Naive thymus-derived CD8-positive, alpha-beta T cell (primary cell): Measurements from ENCODE around the gene BHLHA9. TPM values are rescaled to one million over a fixed set of nuclear protein-coding genes. Genes with fewer than 3 reads are reported as not detected.

ENCODE experiments used
- ATAC-seq, 2 donors: fragments of 150-1000 bp; cut with Tn5 transposase in 1 of 2; sonication (Bioruptor Pico), chemical (Tn5 transposase) in 1 of 2; 1 replicate in 1 of 2; 2 replicates in 1 of 2; pipeline ENCODE4 v1.10.0; 2021; ENCODE audit warnings: mild to moderate bottlenecking in 2 of 2, moderate library complexity in 2 of 2
- POLR2A ChIA-PET: fragments of 350-600 bp; sonication (Branson Sonifier 250); formaldehyde crosslinking; loops from one replicate; lab custom pipeline; 2021; ENCODE audit warnings: antibody characterized with exemption; lab: Charles Lee
- DNase-seq, 10 donors: peaks; one replicate each; pipeline versions ENCODE4 v3.0.0 to v3.0.0-alpha.2; 2020 to 2022
- H3K27ac Mint-ChIP-seq, 10 donors: one replicate each; pipeline ENCODE4 v1.8.0; 2020 to 2022; ENCODE audit warnings: mild to moderate bottlenecking in 10 of 10, mixed read lengths in 10 of 10, moderate library complexity in 4 of 10, inconsistent platforms in 1 of 10
- H3K27me3 Mint-ChIP-seq, 5 donors: one replicate each; pipeline ENCODE4 v1.8.0; 2021 to 2022; ENCODE audit warnings: mixed read lengths in 5 of 5
- H3K36me3 Mint-ChIP-seq, 3 donors: one replicate each; pipeline ENCODE4 v1.8.0; 2020 to 2022; ENCODE audit warnings: mixed read lengths in 3 of 3, mild to moderate bottlenecking in 2 of 3, inconsistent platforms in 1 of 3
- H3K4me1 Mint-ChIP-seq, 4 donors: one replicate each; pipeline ENCODE4 v1.8.0; 2021 to 2022; ENCODE audit warnings: mixed read lengths in 4 of 4
- H3K4me3 Mint-ChIP-seq, 10 donors: one replicate each; pipeline ENCODE4 v1.8.0; 2020 to 2022; ENCODE audit warnings: mild to moderate bottlenecking in 10 of 10, mixed read lengths in 10 of 10, moderate library complexity in 6 of 10, inconsistent platforms in 1 of 10
- H3K9me3 Mint-ChIP-seq, 9 donors: one replicate each; pipeline ENCODE4 v1.8.0; 2020 to 2022; ENCODE audit warnings: mixed read lengths in 9 of 9, mild to moderate bottlenecking in 3 of 9, inconsistent platforms in 1 of 9, moderate library complexity in 1 of 9
- polyA plus RNA-seq, 3 donors: library from polyadenylated mRNA; unstranded; fragments of 300-500 nt; fragmentation: Illumina TruSeq; gene quantifications; one replicate each; pipeline ENCODE4 v1.2.3, GENCODE V29; 2021
- total RNA-seq, 8 experiments: library from RNA in 2 of 8; stranded (reverse) in 2 of 8; gene quantifications; one replicate each; pipeline ENCODE4 v1.2.3 and lab custom pipeline; 2021 to 2026

The BHLHA9 gene
- total and polyA plus RNA-seq, 5 experiments from 2014 or later, result not detected

DNA sequence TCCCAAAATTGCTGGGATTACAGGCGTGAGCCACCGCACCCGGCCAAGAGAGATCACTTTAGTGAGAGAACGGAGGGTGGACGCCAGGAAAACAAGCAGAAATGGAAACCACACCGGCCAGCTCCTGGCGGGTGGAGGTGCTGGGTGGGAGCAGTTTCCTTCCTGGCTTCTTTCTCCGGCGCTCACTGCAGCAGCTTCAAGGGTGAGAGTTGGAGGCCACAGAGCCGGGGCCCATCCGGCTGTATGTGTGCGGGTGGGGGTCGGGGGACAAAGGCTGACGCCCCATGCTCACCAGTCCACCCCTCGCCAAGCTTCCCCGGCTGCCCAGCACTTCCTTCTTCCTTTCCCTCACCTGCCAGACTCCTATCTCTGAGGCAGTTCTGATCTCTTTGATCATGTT lies 13.5 kb upstream of the BHLHA9 start:
- H3K9me3 Mint-ChIP-seq, result no peaks in the 10 kb centered on the region
- peak overlapping the region in 1 of 10 donors; percentile 62 for H3K27ac Mint-ChIP-seq
- peaks cover 20 to 47% (median 43%) of the 10 kb centered on the region in 4 donors for H3K4me1 Mint-ChIP-seq
- no peak for ATAC-seq
- no peaks in the 10 kb centered on the region for H3K36me3 Mint-ChIP-seq
- peak overlapping the region in 6 of 10 donors; percentile 10 to 70 (median 36) for H3K4me3 Mint-ChIP-seq
- POLR2A ChIA-PET, result interaction anchor here (0.7 kb wide), 2 partner anchors 15 to 401 kb away, joined by 6 to 7 read pairs; no protein-coding TSS in a partner anchor
- DNase-seq, result no peak
- H3K27me3 Mint-ChIP-seq, result peaks cover 0 to 23% (median 2%) of the 10 kb centered on the region in 5 donors

DNA sequence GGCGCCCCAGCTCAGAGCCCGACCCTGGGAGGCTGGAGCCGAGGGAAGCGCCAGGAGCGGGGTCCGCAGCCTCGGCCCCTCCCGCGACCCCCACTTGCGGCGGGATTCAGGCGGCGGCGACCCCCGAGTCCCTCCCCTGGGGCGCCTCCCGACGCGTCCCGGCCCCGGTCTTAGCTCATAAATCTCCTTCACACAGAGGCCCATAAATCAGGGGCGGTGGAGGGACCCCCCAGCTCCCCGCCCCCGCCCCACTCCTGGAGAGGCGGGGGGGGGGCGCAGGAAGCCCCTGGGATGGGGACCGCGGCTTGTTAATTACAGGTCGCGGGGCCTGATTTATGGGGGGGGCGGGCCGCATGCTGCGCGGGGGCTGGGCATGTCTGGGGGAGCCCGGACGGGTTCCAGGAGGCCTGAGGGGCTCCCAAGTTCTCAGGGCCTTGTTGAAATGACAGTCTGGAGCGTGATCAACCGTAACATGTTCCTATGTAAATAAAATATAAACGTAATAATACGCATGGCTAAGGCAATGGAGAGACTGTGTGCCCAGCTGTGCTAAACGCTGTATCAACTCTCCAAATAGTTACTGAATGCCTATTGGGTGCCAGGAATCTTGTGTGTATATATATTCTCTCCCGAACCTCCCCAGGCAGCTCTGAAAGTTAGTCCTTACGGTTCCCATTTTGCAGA lies 10.0 kb upstream of the BHLHA9 start:
- no peaks in the 10 kb centered on the region for H3K9me3 Mint-ChIP-seq
- POLR2A ChIA-PET, result interaction anchor here (0.8 to 1.3 kb wide), 3 partner anchors 63 to 140 kb away, joined by 3 to 4 read pairs (median 3); partner anchors contain the start of gene YWHAE
- no peak for DNase-seq
- ATAC-seq, result no peak
- H3K4me3 Mint-ChIP-seq, result peak overlapping the region in 8 of 10 donors; percentile 4 to 65 (median 52)
- peaks cover 17 to 39% (median 37%) of the 10 kb centered on the region in 4 donors for H3K4me1 Mint-ChIP-seq
- peaks cover 0 to 22% (median 2%) of the 10 kb centered on the region in 5 donors for H3K27me3 Mint-ChIP-seq
- no peaks in the 10 kb centered on the region for H3K36me3 Mint-ChIP-seq
- H3K27ac Mint-ChIP-seq, result peak overlapping the region in 3 of 10 donors; percentile 7 to 49 (median 47)

DNA sequence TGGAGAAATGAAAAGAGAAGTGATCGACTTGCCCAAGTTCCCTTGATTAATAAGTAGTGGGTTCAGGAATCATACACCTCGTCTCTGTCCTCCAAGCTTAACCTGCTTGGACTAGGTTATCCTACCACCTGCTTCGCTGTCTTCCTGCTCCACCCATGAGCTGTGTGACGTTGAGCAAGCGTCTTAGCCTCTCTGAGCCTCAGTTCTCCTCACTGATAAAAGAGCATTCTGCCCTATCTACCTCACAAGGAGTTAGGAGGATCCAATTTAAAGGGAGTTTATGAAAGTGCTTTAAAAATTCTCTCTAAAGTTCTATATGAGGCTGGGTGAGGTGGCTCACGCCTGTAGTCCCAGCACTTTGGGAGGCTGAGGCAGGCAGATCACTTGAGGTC lies 9.5 kb upstream of the BHLHA9 start:
- ATAC-seq, result no peak
- peak overlapping the region in 4 of 10 donors; percentile 7 to 83 (median 48) for H3K27ac Mint-ChIP-seq
- peaks cover 0 to 19% (median under 1%) of the 10 kb centered on the region in 5 donors for H3K27me3 Mint-ChIP-seq
- H3K36me3 Mint-ChIP-seq, result no peaks in the 10 kb centered on the region
- H3K9me3 Mint-ChIP-seq, result no peaks in the 10 kb centered on the region
- no peak for DNase-seq
- peaks cover 16 to 36% (median 34%) of the 10 kb centered on the region in 4 donors for H3K4me1 Mint-ChIP-seq
- peak overlapping the region in 8 of 10 donors; percentile 4 to 65 (median 52) for H3K4me3 Mint-ChIP-seq
- POLR2A ChIA-PET, result interaction anchor here (1.2 kb wide), 1 partner anchor 72 kb away, joined by 3 read pairs; no protein-coding TSS in a partner anchor

DNA sequence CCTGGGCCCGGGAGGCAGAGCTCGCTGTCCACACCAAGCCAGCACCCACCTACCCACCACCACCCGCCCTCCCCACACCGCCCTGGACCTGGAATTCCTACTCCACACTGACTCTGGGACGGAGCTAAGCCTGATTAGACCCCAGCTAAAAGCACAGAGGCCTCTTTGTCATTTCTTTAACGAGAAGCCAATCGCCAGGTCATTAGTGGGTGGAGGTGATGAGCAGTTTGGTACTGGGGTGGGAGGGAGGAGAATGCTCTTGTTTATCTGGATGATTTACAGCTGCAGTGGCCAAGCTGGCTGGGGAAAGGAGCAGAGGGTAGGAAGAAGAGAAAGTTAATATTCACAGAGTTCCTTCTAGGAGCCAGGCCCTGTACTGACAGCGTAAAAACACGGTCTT lies 6.0 kb upstream of the BHLHA9 start:
- peaks cover 0 to 11% (median 3%) of the 10 kb centered on the region in 5 donors for H3K27me3 Mint-ChIP-seq
- peak overlapping the region in 1 of 10 donors; percentile 50 for H3K27ac Mint-ChIP-seq
- POLR2A ChIA-PET, result no interaction called here
- no peak overlapping the region for H3K4me3 Mint-ChIP-seq
- no peak for ATAC-seq
- DNase-seq, result no peak
- H3K9me3 Mint-ChIP-seq, result no peaks in the 10 kb centered on the region
- H3K4me1 Mint-ChIP-seq, result peaks cover 5 to 27% (median 23%) of the 10 kb centered on the region in 4 donors
- H3K36me3 Mint-ChIP-seq, result no peaks in the 10 kb centered on the region

DNA sequence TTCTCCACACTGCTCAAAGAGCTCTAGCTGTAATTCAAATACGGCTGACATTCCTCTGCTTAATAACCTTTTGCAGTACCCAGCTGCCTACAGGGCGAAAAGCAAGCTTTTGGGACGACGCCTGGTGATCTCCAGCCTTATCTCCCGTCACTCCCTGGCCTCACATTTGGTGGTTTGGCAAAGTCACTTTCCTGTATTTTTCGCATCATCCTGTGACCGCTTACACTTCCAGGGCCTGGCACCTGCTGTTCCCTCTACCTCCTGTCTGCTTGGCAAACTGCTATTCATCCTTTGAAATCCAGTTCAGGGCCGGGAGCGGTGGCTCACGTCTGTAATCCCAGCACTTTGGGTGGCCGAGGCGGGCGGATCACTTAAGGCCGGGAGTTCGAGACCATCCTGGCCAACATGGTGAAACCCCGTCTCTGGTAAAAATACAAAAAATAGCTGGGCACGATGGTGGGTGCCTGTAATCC lies 2.7 kb upstream of the BHLHA9 start:
- peak overlapping the region in 7 of 10 donors; percentile 13 to 93 (median 63) for H3K27ac Mint-ChIP-seq
- POLR2A ChIA-PET, result interaction anchor here (0.8 kb wide), 1 partner anchor 545 kb away, joined by 5 read pairs; no protein-coding TSS in a partner anchor
- DNase-seq (no peak), ATAC-seq (no peak)
- peak overlapping the region; percentile 73 to 87 (median 78) for H3K4me3 Mint-ChIP-seq
- peaks cover 0 to 26% (median 11%) of the 10 kb centered on the region in 5 donors for H3K27me3 Mint-ChIP-seq
- peaks cover 1 to 19% (median 18%) of the 10 kb centered on the region in 4 donors for H3K4me1 Mint-ChIP-seq
- no peaks in the 10 kb centered on the region for H3K9me3 Mint-ChIP-seq
- H3K36me3 Mint-ChIP-seq, result no peaks in the 10 kb centered on the region

DNA sequence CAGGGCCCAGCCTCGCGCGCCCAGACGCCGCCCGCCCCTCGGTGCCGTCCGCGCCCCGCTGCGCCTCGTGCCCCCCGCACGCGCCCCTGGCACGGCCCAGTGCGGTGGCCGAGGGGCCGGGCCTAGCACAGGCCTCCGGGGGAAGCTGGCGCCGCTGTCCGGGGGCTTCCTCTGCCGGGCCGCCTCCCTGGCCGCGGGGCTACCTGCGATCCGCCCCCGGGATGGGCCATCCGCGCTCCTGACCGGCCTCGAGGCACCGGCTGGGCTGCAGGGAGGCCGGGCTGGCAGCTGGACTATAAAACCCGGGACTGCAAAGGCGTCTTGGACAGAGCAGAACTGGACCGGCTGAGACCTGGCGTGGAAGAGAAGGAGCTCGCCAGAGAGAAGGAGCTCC lies 783 bp downstream of the BHLHA9 start:
- no peak overlapping the region for H3K4me3 Mint-ChIP-seq
- H3K36me3 Mint-ChIP-seq, result no peaks in the 10 kb centered on the region
- H3K27ac Mint-ChIP-seq, result no peak overlapping the region
- H3K9me3 Mint-ChIP-seq, result no peaks in the 10 kb centered on the region
- peaks cover 8 to 52% (median 24%) of the 10 kb centered on the region in 5 donors for H3K27me3 Mint-ChIP-seq
- ATAC-seq (no peak), DNase-seq (no peak)
- POLR2A ChIA-PET, result interaction anchor here (0.9 kb wide), 1 partner anchor 71 kb away, joined by 3 read pairs; no protein-coding TSS in a partner anchor
- peaks cover 6 to 31% (median 25%) of the 10 kb centered on the region in 4 donors for H3K4me1 Mint-ChIP-seq

DNA sequence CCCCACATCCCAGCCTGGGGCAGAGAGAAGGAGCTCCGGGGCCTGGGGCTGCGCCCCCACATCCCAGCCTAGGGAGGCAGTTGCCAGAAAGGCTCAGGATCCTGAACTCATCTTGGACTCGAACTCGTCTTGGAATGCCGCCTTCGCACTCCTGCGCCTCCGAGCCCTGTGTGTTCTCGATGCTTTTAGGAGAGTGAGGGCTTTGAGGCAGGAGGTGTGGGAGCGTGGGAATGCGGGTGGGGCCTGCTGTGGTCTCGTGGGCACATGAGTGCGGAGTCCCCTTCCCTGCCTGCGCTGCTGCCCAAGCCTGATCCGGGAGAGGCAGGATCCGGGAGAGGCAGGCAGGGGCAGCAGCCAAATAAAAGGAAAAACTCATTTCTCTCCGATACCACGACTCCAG lies 1.2 kb downstream of the BHLHA9 start:
- Mint-ChIP-seq H3K27ac (peak overlapping the region in 2 of 10 donors; percentile 19 to 59), H3K36me3 (no peaks in the 10 kb centered on the region), H3K27me3 (peaks cover 10 to 52% (median 27%) of the 10 kb centered on the region in 5 donors), H3K9me3 (no peaks in the 10 kb centered on the region), H3K4me3 (no peak overlapping the region), H3K4me1 (peaks cover 7 to 35% (median 27%) of the 10 kb centered on the region in 4 donors)
- ATAC-seq (no peak), DNase-seq (no peak)
- POLR2A ChIA-PET, result interaction anchor here (0.9 kb wide), 1 partner anchor 72 kb away, joined by 3 read pairs; no protein-coding TSS in a partner anchor

DNA sequence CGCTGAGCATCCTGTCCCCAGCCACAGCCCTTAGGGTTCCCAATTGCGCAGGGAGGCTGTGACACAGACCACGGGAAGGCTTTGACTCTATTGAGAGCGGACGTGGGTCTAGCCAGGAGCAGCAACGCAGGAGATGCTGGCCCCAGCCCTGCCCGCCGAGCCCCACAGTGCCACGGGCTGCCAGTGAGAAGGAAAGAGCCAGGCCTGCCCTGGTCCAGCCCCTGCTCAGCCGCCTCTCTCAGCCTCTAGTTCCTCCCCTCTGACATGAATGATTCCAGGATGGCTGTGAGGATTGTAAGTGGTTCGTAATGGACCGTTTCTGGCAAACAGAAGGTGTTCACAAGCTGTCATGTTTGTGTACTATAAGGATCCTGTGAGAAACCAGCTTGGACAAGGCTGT lies 2.5 kb downstream of the BHLHA9 start:
- Mint-ChIP-seq H3K4me1 (peaks cover 7 to 28% (median 21%) of the 10 kb centered on the region in 4 donors), H3K36me3 (no peaks in the 10 kb centered on the region), H3K27ac (no peak overlapping the region), H3K27me3 (peaks cover 10 to 52% (median 27%) of the 10 kb centered on the region in 5 donors), H3K9me3 (no peaks in the 10 kb centered on the region), H3K4me3 (peak overlapping the region in 1 of 10 donors; percentile 65)
- POLR2A ChIA-PET, result interaction anchor here (0.6 to 1.2 kb wide), 4 partner anchors 21 to 358 kb away, joined by 3 read pairs; partner anchors contain the start of genes INPP5K and SLC43A2
- no peak for ATAC-seq
- DNase-seq, result no peak

DNA sequence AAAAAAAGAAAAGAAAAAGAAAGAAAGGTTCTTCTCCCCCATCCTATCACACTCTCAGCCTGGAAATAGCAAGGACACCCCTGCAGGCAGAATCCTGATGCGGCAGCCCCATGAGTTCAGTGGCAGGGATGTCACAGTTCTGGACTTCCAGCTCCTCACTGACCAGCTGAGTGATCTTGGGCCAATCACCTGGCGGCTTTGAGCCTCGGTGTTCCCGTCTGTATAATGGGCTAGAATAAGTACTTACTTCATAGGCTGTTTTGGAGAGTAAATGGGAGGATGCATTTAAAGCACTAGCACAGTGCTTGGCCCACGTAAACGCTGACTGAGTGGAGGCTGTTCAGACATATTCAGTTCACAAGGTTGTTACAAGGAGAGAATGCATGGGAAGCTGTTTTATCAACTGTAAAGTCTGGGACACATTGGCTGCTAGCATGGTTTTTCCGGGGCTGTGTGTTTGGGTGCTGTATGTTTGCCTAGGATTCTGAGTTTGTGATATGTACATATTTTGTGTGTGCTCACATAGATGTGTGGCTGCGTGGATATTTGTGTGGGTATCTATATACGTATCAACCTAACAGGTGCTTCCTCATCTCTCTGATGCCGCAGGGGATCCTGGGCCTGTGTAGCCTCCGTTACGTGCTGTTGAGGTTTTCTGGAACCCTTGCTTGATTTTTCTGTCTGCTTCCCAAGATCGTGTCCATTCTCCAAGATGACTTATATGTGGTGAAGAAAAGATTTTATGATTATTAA lies 3.4 kb downstream of the BHLHA9 start:
- Mint-ChIP-seq H3K27ac (no peak overlapping the region), H3K4me1 (peaks cover 6 to 23% (median 18%) of the 10 kb centered on the region in 4 donors), H3K27me3 (peaks cover 12 to 58% (median 27%) of the 10 kb centered on the region in 5 donors), H3K9me3 (no peaks in the 10 kb centered on the region), H3K4me3 (no peak overlapping the region), H3K36me3 (no peaks in the 10 kb centered on the region)
- ATAC-seq, result no peak
- POLR2A ChIA-PET, result interaction anchor here (0.7 to 1.2 kb wide), 3 partner anchors 243 to 357 kb away, joined by 3 read pairs; partner anchors contain the start of genes INPP5K and SLC43A2
- DNase-seq, result no peak

DNA sequence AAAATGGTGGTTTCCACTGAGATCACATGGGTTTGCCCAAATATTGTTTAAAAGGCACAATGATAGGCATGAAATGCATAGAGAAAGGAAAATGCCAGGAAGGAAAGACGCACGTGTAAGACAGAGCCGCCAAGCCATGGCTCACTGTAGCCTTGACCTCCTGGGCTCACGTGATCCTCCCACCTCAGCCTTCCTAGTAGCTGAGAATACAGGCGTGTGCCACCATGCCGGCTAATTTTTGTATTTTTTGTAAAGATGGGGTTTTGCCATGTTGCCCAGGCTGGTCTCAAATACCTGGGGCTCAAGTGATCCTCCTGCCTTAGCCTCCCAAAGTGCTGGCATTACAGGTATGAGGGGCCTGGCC lies 4.0 kb downstream of the BHLHA9 start:
- Mint-ChIP-seq H3K27me3 (peaks cover 12 to 58% (median 27%) of the 10 kb centered on the region in 5 donors), H3K4me3 (no peak overlapping the region), H3K36me3 (no peaks in the 10 kb centered on the region), H3K27ac (peak overlapping the region in 1 of 10 donors; percentile 45), H3K4me1 (peaks cover 6 to 17% (median 13%) of the 10 kb centered on the region in 4 donors), H3K9me3 (no peaks in the 10 kb centered on the region)
- POLR2A ChIA-PET, result no interaction called here
- ATAC-seq (no peak), DNase-seq (no peak)

DNA sequence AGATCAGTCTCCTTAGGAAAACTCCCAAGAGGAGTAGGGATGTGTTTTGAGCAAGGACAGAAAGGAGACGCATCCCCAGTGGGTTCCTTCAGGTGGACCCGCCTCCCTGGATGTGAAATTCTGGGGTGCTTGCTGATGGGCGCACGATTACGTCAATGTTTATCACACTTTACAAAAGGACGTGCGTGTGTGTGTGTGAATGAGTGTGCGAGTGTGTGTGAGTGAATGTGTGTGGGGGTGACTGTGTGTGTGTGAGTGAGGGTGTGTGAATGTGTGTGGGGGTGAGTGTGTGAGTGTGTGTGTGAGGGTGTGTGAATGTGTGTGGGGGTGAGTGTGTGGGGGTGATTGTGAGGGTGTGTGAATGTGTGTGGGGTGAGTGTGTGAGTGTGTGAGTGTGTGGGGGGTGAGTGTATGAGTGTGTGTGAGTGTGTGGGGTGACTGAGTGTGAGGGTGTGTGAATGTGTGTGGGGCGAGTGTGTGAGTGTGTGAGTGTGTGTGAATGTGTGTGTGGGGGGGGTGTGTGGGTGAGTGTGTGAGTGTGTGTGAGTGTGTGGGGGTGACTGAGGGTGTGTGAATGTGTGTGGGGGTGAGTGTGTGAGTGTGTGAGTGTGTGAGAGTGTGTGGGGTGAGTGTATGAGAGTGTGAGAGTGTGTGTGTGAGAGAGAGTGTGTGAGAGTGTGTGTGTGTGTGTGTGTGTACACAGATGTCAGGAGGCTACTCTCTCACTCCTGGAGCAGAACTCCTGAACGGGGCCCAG lies 5.1 kb downstream of the BHLHA9 start:
- H3K36me3 Mint-ChIP-seq, result no peaks in the 10 kb centered on the region
- H3K9me3 Mint-ChIP-seq, result no peaks in the 10 kb centered on the region
- H3K4me3 Mint-ChIP-seq, result peak overlapping the region in 2 of 10 donors; percentile 28 to 43
- ATAC-seq (no peak), DNase-seq (no peak)
- peaks cover 12 to 47% (median 27%) of the 10 kb centered on the region in 5 donors for H3K27me3 Mint-ChIP-seq
- H3K4me1 Mint-ChIP-seq, result peaks cover 6 to 16% (median 11%) of the 10 kb centered on the region in 4 donors
- H3K27ac Mint-ChIP-seq, result peak overlapping the region in 2 of 10 donors; percentile 72 to 81
- POLR2A ChIA-PET, result no interaction called here
